Body of pancreas (tissue), 4 donors: ENCODE measurements around the gene MGAT5. TPM values are rescaled to one million over a fixed set of nuclear protein-coding genes. Genes with fewer than 3 reads are reported as not detected.

ENCODE experiments used
- ATAC-seq: fragments of 150-250 bp; one replicate; pipeline ENCODE4 v1.9.1; 2016
- DNase-seq, 4 donors: peaks; one replicate each; pipeline ENCODE4 v3.0.0-alpha.2; 2019
- H3K27ac ChIP-seq, 4 donors: fragments of 200-600 bp; sonication (generic); 1 replicate in 3 of 4; 2 replicates in 1 of 4; pipeline versions ENCODE4 v1.5.1 to v1.6.1; 2016 to 2019; ENCODE audit warnings: mild to moderate bottlenecking in 1 of 4, mixed read lengths in 1 of 4, moderate library complexity in 1 of 4
- H3K27me3 ChIP-seq, 2 donors: fragments of 200-600 bp; sonication (generic); one replicate each; pipeline ENCODE4 v1.6.0; 2016; ENCODE audit warnings: mild to moderate bottlenecking in 1 of 2
- H3K36me3 ChIP-seq, 2 donors: fragments of 200-600 bp; sonication (generic); replicated peaks in 1 of 2; 2 replicates each; pipeline ENCODE4 v1.5.1; 2016; ENCODE audit warnings: low read depth in 2 of 2; ENCODE audit not compliant: insufficient read depth in 1 of 2
- H3K4me1 ChIP-seq: fragments of 200-600 bp; sonication (generic); one replicate; pipeline ENCODE4 v1.6.0; 2016
- H3K4me3 ChIP-seq, 2 donors: fragments of 200-600 bp; sonication (generic); 1 replicate in 1 of 2; 2 replicates in 1 of 2; pipeline ENCODE4 v1.5.1; 2016 to 2019
- H3K9me3 ChIP-seq, 3 donors: fragments of 200-600 bp; sonication (generic); 1 replicate in 2 of 3; 2 replicates in 1 of 3; pipeline ENCODE4 v1.5.1; 2016
- POLR2A ChIP-seq, 3 donors: fragments of 450-650 bp; IDR thresholded peaks; one replicate each; pipeline ENCODE4 v1.6.1; 2016; ENCODE audit warnings: antibody characterized with exemption in 3 of 3, mild to moderate bottlenecking in 2 of 3
- whole genome bisulfite sequencing, 2 donors: methylation state at CpG; one replicate each; pipeline ENCODE4 v1.1.5; 2017; 5-methylcytosine and 5-hydroxymethylcytosine counted together
- intact Hi-C: fragments of 100-400 bp; cut with DNase I; formaldehyde crosslinking; loops from one replicate; pipeline ENCODE4 v1.15.1; 2023
- total RNA-seq, 2 donors: library from RNA; depleted of rRNA; stranded (reverse); fragments of >200 nt; gene quantifications; one replicate each; pipeline ENCODE4 v1.1.0, GENCODE V29; 2016
- TF ChIP-seq, protein P1 (sequence below), 7 experiments: fragments of 450-650 bp in 4 of 7; fragments of 200-600 bp in 3 of 7; sonication (generic) in 3 of 7; IDR thresholded peaks; one replicate each; pipeline ENCODE4 v1.5.1; 2016 to 2019; ENCODE audit warnings: antibody characterized with exemption in 7 of 7

MGAT5 gene
- total RNA-seq, 2 donors from 2014 or later = 15.8 to 16.3 TPM

DNA sequence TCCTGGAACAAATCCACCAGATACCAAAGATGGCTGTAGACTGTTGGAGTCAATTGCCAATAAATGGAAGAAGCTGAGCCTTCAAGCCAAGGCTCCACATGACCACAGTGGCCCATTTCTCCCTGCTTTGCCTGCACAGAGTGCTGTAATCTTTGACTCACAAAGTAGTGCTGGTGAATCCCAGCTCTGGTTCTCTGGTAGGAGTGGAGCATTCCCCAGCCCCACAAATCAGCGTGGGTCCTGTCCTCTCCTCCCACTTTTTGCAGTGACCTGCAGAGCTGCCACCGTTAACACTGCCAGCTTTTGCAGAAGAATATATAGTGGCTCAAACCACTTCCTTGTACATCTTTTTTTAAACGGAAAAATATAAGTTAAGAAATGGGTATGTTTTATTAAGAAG is 93.9 kb downstream of the MGAT5 start:
- intact Hi-C loops = no loop called here
- no peak overlapping the region for H3K27ac ChIP-seq
- WGBS, 2 donors = 63 to 89% methylated on average over 3 of the region's 3 CpGs
- DNase-seq (no peak), ATAC-seq (no peak)
- no peaks in the 10 kb centered on the region for H3K9me3 ChIP-seq
- no peaks in the 10 kb centered on the region for H3K27me3 ChIP-seq
- H3K4me3 ChIP-seq = no peak overlapping the region
- no peaks in the 10 kb centered on the region for H3K4me1 ChIP-seq
- H3K36me3 ChIP-seq = peaks cover 0 to 2% of the 10 kb centered on the region in 2 donors
- no peak for TF ChIP-seq POLR2A (IDR thresholded peaks at IDR 0.05)
- TF ChIP-seq, protein P1, sequence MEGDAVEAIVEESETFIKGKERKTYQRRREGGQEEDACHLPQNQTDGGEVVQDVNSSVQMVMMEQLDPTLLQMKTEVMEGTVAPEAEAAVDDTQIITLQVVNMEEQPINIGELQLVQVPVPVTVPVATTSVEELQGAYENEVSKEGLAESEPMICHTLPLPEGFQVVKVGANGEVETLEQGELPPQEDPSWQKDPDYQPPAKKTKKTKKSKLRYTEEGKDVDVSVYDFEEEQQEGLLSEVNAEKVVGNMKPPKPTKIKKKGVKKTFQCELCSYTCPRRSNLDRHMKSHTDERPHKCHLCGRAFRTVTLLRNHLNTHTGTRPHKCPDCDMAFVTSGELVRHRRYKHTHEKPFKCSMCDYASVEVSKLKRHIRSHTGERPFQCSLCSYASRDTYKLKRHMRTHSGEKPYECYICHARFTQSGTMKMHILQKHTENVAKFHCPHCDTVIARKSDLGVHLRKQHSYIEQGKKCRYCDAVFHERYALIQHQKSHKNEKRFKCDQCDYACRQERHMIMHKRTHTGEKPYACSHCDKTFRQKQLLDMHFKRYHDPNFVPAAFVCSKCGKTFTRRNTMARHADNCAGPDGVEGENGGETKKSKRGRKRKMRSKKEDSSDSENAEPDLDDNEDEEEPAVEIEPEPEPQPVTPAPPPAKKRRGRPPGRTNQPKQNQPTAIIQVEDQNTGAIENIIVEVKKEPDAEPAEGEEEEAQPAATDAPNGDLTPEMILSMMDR (IDR thresholded peaks at IDR 0.05) = no peak

DNA sequence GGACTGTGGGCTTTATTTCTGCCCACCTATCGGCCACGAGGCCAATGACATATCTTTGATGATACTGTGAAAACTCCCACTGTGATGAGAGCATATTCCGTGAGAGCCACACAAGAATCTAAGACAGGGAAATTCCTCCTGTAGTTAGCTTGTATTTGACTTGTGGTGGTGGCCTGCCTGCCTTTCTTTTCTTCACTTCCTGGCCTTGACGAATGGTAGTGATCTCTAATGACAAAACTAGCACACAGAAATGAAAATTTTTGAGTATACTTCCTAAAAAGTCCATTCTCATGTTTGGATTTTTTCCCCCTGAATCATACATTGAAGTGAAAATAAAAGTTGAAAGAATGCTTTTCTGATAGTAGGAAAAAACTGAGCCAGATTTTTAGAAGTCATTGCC is 94.4 kb downstream of the MGAT5 start:
- no peak for ATAC-seq
- peaks cover 0 to 2% of the 10 kb centered on the region in 2 donors for H3K36me3 ChIP-seq
- no peak overlapping the region for H3K4me3 ChIP-seq
- TF ChIP-seq, protein P1 (IDR thresholded peaks at IDR 0.05) = no peak
- TF ChIP-seq POLR2A (IDR thresholded peaks at IDR 0.05) = no peak
- H3K27me3 ChIP-seq = no peaks in the 10 kb centered on the region
- intact Hi-C loops = no loop called here
- no peak for DNase-seq
- WGBS, 2 donors = 87 to 88% methylated on average over 4 of the region's 4 CpGs
- H3K27ac ChIP-seq = no peak overlapping the region
- H3K9me3 ChIP-seq = no peaks in the 10 kb centered on the region
- H3K4me1 ChIP-seq = no peaks in the 10 kb centered on the region

DNA sequence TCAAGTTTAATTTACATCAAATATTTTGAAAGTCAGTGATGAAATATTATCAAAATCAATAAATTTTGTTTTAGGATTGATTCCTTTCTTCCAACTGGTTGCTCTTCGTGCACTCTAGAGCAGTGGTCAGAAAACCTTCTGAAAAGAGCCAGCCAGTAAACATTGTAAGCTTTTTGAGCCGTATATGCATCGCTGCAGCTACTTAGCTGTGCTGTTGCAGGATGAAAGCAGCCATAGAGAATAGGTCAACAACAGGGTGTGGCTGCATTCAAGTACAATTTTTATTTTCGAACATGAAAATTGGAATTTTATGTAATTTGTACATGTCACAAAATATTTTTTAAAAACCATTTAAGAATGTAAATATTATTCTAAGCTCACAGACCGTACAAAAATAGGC is 94.9 kb downstream of the MGAT5 start:
- TF ChIP-seq, protein P1 (IDR thresholded peaks at IDR 0.05) = no peak
- no peak for TF ChIP-seq POLR2A (IDR thresholded peaks at IDR 0.05)
- intact Hi-C loops = no loop called here
- Histone ChIP-seq H3K4me3 (no peak overlapping the region), H3K9me3 (no peaks in the 10 kb centered on the region), H3K36me3 (peaks cover 0 to 2% of the 10 kb centered on the region in 2 donors), H3K4me1 (no peaks in the 10 kb centered on the region), H3K27ac (no peak overlapping the region), H3K27me3 (no peaks in the 10 kb centered on the region)
- WGBS, 2 donors = 63 to 73% methylated on average over 5 of the region's 5 CpGs
- DNase-seq (no peak), ATAC-seq (no peak)

DNA sequence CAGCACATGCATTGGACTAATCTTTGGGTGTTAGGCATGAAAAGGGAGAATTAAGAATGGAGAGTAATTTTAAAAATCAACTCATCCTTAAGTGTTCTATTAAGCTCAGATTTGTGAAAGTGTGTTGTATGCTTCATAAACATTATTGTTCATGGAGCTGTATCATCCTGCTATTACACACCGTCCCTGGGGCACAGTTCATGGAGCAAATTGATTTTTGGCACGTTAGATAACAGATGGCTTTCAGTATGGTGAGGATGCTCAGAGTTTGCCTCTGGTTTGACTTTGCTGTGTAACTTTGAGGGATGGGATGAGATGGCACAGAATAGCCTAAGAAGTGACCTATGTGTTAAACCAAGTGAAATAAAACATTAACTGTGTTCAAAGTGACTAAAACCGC is 97.1 kb downstream of the MGAT5 start:
- WGBS, 2 donors = 60 to 62% methylated on average over 3 of the region's 3 CpGs
- Histone ChIP-seq H3K4me1 (no peaks in the 10 kb centered on the region), H3K4me3 (no peak overlapping the region), H3K27me3 (no peaks in the 10 kb centered on the region), H3K9me3 (no peaks in the 10 kb centered on the region), H3K36me3 (peaks cover 0 to 2% of the 10 kb centered on the region in 2 donors), H3K27ac (no peak overlapping the region)
- intact Hi-C loops = no loop called here
- no peak for DNase-seq
- TF ChIP-seq POLR2A (IDR thresholded peaks at IDR 0.05) = no peak
- TF ChIP-seq, protein P1 (IDR thresholded peaks at IDR 0.05) = no peak
- ATAC-seq = no peak

DNA sequence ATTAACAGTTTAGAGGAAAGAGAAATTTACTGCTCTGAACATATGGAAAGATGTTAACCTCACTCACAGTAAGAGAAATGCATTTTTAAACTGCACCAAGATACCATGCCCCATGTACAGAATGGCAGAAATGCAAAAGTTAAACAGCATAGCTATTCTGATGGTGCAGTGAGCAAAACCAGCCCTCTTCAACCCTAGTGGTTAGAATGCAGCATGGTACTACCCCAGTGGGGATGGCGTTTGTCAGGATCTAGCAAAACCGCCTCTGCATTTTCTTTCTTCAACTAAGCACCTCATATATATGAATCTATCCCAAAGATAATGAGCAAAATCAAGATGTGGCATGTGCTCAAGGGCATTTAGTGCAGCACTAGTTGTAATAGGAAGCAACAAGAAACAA is 98.0 kb downstream of the MGAT5 start:
- ATAC-seq (no peak), DNase-seq (no peak)
- Histone ChIP-seq H3K4me1 (no peaks in the 10 kb centered on the region), H3K27me3 (no peaks in the 10 kb centered on the region), H3K27ac (no peak overlapping the region), H3K4me3 (no peak overlapping the region), H3K36me3 (peaks cover 0 to 2% of the 10 kb centered on the region in 2 donors), H3K9me3 (no peaks in the 10 kb centered on the region)
- intact Hi-C loops = no loop called here
- whole genome bisulfite sequencing, 2 donors = 100% methylated on average over 2 of the region's 2 CpGs
- TF ChIP-seq, protein P1 (IDR thresholded peaks at IDR 0.05) = no peak
- TF ChIP-seq POLR2A (IDR thresholded peaks at IDR 0.05) = no peak
